Activated naive CD4-positive, alpha-beta T cell (primary cell): ENCODE measurements around the gene IGSF10.

Source experiments
- DNase-seq, 4 experiments: peaks; one replicate each; lab custom pipeline; 2025; lab: John Stamatoyannopoulos, UW

Gene IGSF10

GRCh38 chr3:151460228-151460627 is 633 bp downstream of the IGSF10 start:
- DNase-seq: no peak

- DNase-seq: no peak
Measured at GRCh38 chr3:151459358-151459757, 1.5 kb downstream of the IGSF10 start.

GRCh38 chr3:151456065-151456464 is 4.8 kb downstream of the IGSF10 start:
- no peak for DNase-seq

GRCh38 chr3:151452841-151453240 is 8.0 kb downstream of the IGSF10 start:
- no peak for DNase-seq

GRCh38 chr3:151452368-151452767 is 8.5 kb downstream of the IGSF10 start:
- no peak for DNase-seq

- no peak for DNase-seq
Measured at GRCh38 chr3:151446002-151446340, 14.9 kb downstream of the IGSF10 start.

- DNase-seq: no peak
Measured at GRCh38 chr3:151445273-151446001, 15.4 kb downstream of the IGSF10 start.

- no peak for DNase-seq
Measured at GRCh38 chr3:151443583-151443982, 17.3 kb downstream of the IGSF10 start.

- no peak for DNase-seq
Measured at GRCh38 chr3:151440940-151441339, 19.9 kb downstream of the IGSF10 start.

- DNase-seq: no peak
Measured at GRCh38 chr3:151439652-151440125, 21.2 kb downstream of the IGSF10 start.

- DNase-seq: no peak
Measured at GRCh38 chr3:151437906-151438305, 23.0 kb downstream of the IGSF10 start.

- DNase-seq: no peak
Measured at GRCh38 chr3:151436675-151437446, 24.0 kb downstream of the IGSF10 start.

- no peak for DNase-seq
Measured at GRCh38 chr3:151434151-151434890, 26.5 kb downstream of the IGSF10 start.

- DNase-seq: no peak
Measured at GRCh38 chr3:151432616-151433372, 28.1 kb downstream of the IGSF10 start.

GRCh38 chr3:151431940-151432339 is 28.9 kb downstream of the IGSF10 start:
- DNase-seq: no peak

GRCh38 chr3:151430821-151431484 is 29.9 kb downstream of the IGSF10 start:
- DNase-seq: no peak

- no peak for DNase-seq
Measured at GRCh38 chr3:151428386-151428785, 32.5 kb downstream of the IGSF10 start.

GRCh38 chr3:151426341-151426657 is 34.6 kb downstream of the IGSF10 start:
- DNase-seq: no peak

- DNase-seq: no peak
Measured at GRCh38 chr3:151425627-151426340, 35.1 kb downstream of the IGSF10 start.

GRCh38 chr3:151423091-151423490 is 37.8 kb downstream of the IGSF10 start:
- DNase-seq: no peak

GRCh38 chr3:151421938-151422337 is 38.9 kb downstream of the IGSF10 start:
- DNase-seq: no peak
